ENCODE results near the gene CASS4. TPM values are rescaled to one million over a fixed set of nuclear protein-coding genes. Genes with fewer than 3 reads are reported as not detected.

CASS4 gene
- total and polyA plus RNA-seq, 9 of the 15 experiments (the other 6 are each of a cell fraction or from before 2014, with no cell fraction given) = 8.1 to 53.8 (median 26.7) TPM

DNA sequence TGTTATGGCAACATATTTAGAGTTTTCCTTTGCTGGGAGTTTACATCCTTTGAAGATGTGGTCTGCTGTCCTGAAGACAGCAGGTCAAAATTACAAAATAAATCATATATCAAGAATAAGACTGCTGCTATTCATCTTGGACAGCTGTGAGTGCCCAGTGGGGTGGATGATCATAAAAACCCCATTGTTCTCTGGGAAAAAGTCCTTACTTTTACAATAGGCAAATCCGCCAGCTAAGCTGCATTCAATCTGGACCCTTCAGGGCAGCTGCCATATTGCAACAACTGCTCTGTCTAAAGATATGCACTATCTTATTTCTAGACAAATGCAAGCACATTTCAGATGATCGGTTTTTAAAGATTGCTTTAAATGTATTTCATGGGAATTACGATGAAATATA, 19.4 kb downstream of the CASS4 start:
- Histone ChIP-seq H2AFZ (ENCODE audit: low read depth, low read length) (no peak overlapping the region), H3K9me3 (replicated peaks; ENCODE audit: control insufficient read depth, insufficient read depth, low read depth, low read length) (no peaks in the 10 kb centered on the region), H3K79me2 (ENCODE audit: control insufficient read depth, insufficient read depth, low read length) (peaks cover 99% of the 10 kb centered on the region), H3K27me3 (ENCODE audit: control insufficient read depth in 2 of 2, insufficient read depth in 2 of 2, low read length in 2 of 2) (no peaks in the 10 kb centered on the region), H3K4me2 (ENCODE audit: insufficient read depth, low read length) (no peak overlapping the region), H3K4me1 (replicated peaks in 1 of 2; ENCODE audit: control insufficient read depth in 2 of 2, insufficient read depth in 2 of 2, low read length in 2 of 2) (peaks cover 20 to 42% of the 10 kb centered on the region in 2 experiments), H3K36me3 (ENCODE audit: control insufficient read depth, insufficient read depth, low read length) (peaks cover 87% of the 10 kb centered on the region), H4K20me1 (replicated peaks; ENCODE audit: control insufficient read depth, insufficient read depth, low read length) (peaks cover 18% of the 10 kb centered on the region), H3K9ac (ENCODE audit: insufficient read depth in 1 of 2, low read depth in 2 of 2, low read length in 2 of 2) (no peak overlapping the region), H3K9me1 (ENCODE audit: control insufficient read depth, insufficient read depth, low read length) (no peaks in the 10 kb centered on the region), H3K4me3 (no peak overlapping the region), H3K27ac (ENCODE audit: extremely low read depth, low read depth, low read length) (no peak overlapping the region)
- ChIA-PET POLR2A (interaction anchor here (0.6 to 2.1 kb wide), 2 partner anchors 19 to 31 kb away, joined by 3 to 8 read pairs; partner anchors contain the start of gene CASS4), CTCF (ENCODE audit: low intra/inter-chr PET ratio) (no interaction called here)
- no peak for DNase-seq (ENCODE audit: extremely low read depth in 1 of 4, low spot score in 3 of 4)
- no peak for FAIRE-seq
- ATAC-seq = no peak
- intact Hi-C loops (cut with micrococcal nuclease) (no loop called here), in situ Hi-C loops (cut with MboI) (no loop called here)
- BruUV-seq (replicated peaks) = no TSS peak
- TF ChIP-seq TCFL5 (CRISPR knock-in tag; conservative IDR thresholded peaks at IDR 0.05) (no peak), TCF7 (IDR thresholded peaks at IDR 0.05; ENCODE audit: borderline replicate concordance) (no peak), NELFE (IDR thresholded peaks at IDR 0.05; ENCODE audit: insufficient read depth, insufficient read length) (no peak), RNF2 (IDR thresholded peaks at IDR 0.05) (no peak), ZC3H8 (IDR thresholded peaks at IDR 0.05) (no peak), ZNF445 (CRISPR knock-in tag; IDR thresholded peaks at IDR 0.05; ENCODE audit: low read depth) (no peak), TAF7 (tag; IDR thresholded peaks at IDR 0.05) (no peak), SIRT6 (IDR thresholded peaks at IDR 0.05; ENCODE audit: low read depth, low read length) (no peak), ZNF347 (CRISPR knock-in tag; IDR thresholded peaks at IDR 0.05; ENCODE audit: low read depth) (no peak), SMC3 (conservative IDR thresholded peaks at IDR 0.05; ENCODE audit: insufficient read depth, low read depth, low read length) (no peak), ETV1 (tag; conservative IDR thresholded peaks at IDR 0.05; ENCODE audit: low read depth) (no peak), KHSRP (IDR thresholded peaks at IDR 0.05) (no peak)
- TF ChIP-seq, protein P1, sequence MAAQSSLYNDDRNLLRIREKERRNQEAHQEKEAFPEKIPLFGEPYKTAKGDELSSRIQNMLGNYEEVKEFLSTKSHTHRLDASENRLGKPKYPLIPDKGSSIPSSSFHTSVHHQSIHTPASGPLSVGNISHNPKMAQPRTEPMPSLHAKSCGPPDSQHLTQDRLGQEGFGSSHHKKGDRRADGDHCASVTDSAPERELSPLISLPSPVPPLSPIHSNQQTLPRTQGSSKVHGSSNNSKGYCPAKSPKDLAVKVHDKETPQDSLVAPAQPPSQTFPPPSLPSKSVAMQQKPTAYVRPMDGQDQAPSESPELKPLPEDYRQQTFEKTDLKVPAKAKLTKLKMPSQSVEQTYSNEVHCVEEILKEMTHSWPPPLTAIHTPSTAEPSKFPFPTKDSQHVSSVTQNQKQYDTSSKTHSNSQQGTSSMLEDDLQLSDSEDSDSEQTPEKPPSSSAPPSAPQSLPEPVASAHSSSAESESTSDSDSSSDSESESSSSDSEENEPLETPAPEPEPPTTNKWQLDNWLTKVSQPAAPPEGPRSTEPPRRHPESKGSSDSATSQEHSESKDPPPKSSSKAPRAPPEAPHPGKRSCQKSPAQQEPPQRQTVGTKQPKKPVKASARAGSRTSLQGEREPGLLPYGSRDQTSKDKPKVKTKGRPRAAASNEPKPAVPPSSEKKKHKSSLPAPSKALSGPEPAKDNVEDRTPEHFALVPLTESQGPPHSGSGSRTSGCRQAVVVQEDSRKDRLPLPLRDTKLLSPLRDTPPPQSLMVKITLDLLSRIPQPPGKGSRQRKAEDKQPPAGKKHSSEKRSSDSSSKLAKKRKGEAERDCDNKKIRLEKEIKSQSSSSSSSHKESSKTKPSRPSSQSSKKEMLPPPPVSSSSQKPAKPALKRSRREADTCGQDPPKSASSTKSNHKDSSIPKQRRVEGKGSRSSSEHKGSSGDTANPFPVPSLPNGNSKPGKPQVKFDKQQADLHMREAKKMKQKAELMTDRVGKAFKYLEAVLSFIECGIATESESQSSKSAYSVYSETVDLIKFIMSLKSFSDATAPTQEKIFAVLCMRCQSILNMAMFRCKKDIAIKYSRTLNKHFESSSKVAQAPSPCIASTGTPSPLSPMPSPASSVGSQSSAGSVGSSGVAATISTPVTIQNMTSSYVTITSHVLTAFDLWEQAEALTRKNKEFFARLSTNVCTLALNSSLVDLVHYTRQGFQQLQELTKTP (IDR thresholded peaks at IDR 0.05; ENCODE audit: low read depth in 1 of 2, partially characterized antibody in 2 of 2) = no peak
- TF ChIP-seq, protein P2, sequence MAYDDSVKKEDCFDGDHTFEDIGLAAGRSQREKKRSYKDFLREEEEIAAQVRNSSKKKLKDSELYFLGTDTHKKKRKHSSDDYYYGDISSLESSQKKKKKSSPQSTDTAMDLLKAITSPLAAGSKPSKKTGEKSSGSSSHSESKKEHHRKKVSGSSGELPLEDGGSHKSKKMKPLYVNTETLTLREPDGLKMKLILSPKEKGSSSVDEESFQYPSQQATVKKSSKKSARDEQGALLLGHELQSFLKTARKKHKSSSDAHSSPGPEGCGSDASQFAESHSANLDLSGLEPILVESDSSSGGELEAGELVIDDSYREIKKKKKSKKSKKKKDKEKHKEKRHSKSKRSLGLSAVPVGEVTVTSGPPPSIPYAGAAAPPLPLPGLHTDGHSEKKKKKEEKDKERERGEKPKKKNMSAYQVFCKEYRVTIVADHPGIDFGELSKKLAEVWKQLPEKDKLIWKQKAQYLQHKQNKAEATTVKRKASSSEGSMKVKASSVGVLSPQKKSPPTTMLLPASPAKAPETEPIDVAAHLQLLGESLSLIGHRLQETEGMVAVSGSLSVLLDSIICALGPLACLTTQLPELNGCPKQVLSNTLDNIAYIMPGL (CRISPR knock-in tag; IDR thresholded peaks at IDR 0.05) = no peak
- 91% methylated on average over 3 of the region's 3 CpGs for WGBS (ENCODE audit: insufficient coverage, low coverage, missing lambda C conversion rate)
